K562 (cell line): ENCODE measurements around the gene OVOL3.

ENCODE experiments used
- ELF4 ChIP-seq: fragments of 450-650 bp; formaldehyde crosslinking; IDR thresholded peaks from 2 replicates; pipeline ENCODE4 v1.4.0; 2022; ENCODE audit warnings: missing genetic modification characterization
- GABPA ChIP-seq: fragments of 200-800 bp; sonication (Bioruptor generic); conservative IDR thresholded peaks from 2 replicates; pipeline ENCODE4 v1.6.1; 2016; ENCODE audit warnings: low read depth, missing genetic modification characterization, missing compliant biosample characterization
- GATAD2A ChIP-seq: fragments of 450-650 bp; IDR thresholded peaks from 2 replicates; pipeline ENCODE4 v1.6.1; 2017
- HMG20B ChIP-seq: fragments of 250-450 bp; sonication (Bioruptor Pico); IDR thresholded peaks from 2 replicates; pipeline ENCODE4 v1.5.0; 2021; ENCODE audit warnings: mild to moderate bottlenecking
- SMC3 ChIP-seq: conservative IDR thresholded peaks from 2 replicates; pipeline ENCODE4 v1.6.1; 2011; ENCODE audit warnings: low read depth, low read length, improper control_type of control experiment; ENCODE audit not compliant: insufficient read depth
- ZNF436 ChIP-seq: fragments of 250-450, 450-650 bp; sonication (Bioruptor Pico); formaldehyde crosslinking; IDR thresholded peaks from 2 replicates; pipeline ENCODE4 v1.7.0; 2020; ENCODE audit warnings: mild to moderate bottlenecking
- ZNF445 ChIP-seq: fragments of 250-450 bp; sonication (Bioruptor Pico); IDR thresholded peaks from 2 replicates; pipeline ENCODE4 v1.4.0; 2020; ENCODE audit warnings: low read depth, mild to moderate bottlenecking, moderate library complexity
- ZSCAN32 ChIP-seq: fragments of 450-650 bp; formaldehyde crosslinking; IDR thresholded peaks from 2 replicates; pipeline ENCODE4 v1.4.0; 2020; ENCODE audit warnings: mild to moderate bottlenecking, moderate library complexity
- TF ChIP-seq, protein P1 (sequence below): fragments of 250-450 bp; sonication (Bioruptor Pico); IDR thresholded peaks from 2 replicates; pipeline ENCODE4 v1.5.0; 2020; ENCODE audit warnings: mild to moderate bottlenecking

DNA sequence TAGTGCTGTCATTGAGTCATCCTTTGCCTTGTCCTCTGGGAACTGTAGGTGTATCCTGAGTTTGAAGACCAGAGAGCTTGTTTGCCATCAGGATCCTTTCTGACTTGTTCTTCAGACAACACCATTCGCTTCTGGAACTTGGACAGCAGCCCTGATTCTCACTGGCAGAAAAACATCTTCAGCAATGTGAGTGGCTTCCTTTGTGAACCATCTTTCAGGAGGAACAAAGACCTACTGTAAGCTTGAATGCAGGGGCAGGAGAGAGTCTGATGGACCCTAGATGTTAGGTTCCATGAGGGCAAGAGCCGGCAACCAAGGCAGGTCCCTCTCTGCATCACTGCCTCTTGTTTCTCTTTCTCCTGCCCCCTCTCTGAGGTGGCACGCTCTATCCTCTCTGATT is 29.6 kb upstream of the OVOL3 start:
- TF ChIP-seq, protein P1, sequence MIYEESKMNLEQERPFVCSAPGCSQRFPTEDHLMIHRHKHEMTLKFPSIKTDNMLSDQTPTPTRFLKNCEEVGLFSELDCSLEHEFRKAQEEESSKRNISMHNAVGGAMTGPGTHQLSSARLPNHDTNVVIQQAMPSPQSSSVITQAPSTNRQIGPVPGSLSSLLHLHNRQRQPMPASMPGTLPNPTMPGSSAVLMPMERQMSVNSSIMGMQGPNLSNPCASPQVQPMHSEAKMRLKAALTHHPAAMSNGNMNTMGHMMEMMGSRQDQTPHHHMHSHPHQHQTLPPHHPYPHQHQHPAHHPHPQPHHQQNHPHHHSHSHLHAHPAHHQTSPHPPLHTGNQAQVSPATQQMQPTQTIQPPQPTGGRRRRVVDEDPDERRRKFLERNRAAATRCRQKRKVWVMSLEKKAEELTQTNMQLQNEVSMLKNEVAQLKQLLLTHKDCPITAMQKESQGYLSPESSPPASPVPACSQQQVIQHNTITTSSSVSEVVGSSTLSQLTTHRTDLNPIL (CRISPR knock-in tag): no peak
- no peak for TF ChIP-seq SMC3
- no peak for TF ChIP-seq ZSCAN32 (CRISPR knock-in tag)
- TF ChIP-seq GATAD2A: no peak
- no peak for TF ChIP-seq HMG20B
- no peak for TF ChIP-seq ZNF436 (CRISPR knock-in tag)
- no peak for TF ChIP-seq ZNF445 (CRISPR knock-in tag)
- TF ChIP-seq GABPA (tag): no peak
- no peak for TF ChIP-seq ELF4 (CRISPR knock-in tag)
